ENCODE data around the gene ADAMTS2. TPM values are rescaled to one million over a fixed set of nuclear protein-coding genes. Genes with fewer than 3 reads are reported as not detected.
"Not testable (repeated sequence)": the region's sequence is repeated elsewhere in the genome, so short reads cannot be mapped to it uniquely, and the experiment has no call there.

The ADAMTS2 gene
- total RNA-seq, 4 donors from 2014 or later: 6.0 to 20.9 (median 13.5) TPM

GRCh38 chr5:179219661-179220620 lies 125.3 kb downstream of the ADAMTS2 start:
- H3K36me3 ChIP-seq: no peaks in the 10 kb centered on the region
- no peaks in the 10 kb centered on the region for H3K4me1 ChIP-seq
- H3K4me3 ChIP-seq: no peak overlapping the region
- intact Hi-C loops (cut with DNase I; ENCODE audit: low total_unique reads) (no loop called here), in situ Hi-C loops (cut with MboI; ENCODE audit: low pct_ligation_motif_present in 1 of 4, low pct_unique_long_range_greater_than_20kb in 1 of 4, low sequenced_read_pairs in 3 of 4) (no loop called here)
- no peak overlapping the region for H3K27ac ChIP-seq
- WGBS, 2 donors (ENCODE audit: low coverage in 1 of 2): 72% methylated on average over 30 of the region's 30 CpGs; no CpG with 5 or more reads in 1 of the 2 donors
- H3K27me3 ChIP-seq: no peaks in the 10 kb centered on the region
- H3K9me3 ChIP-seq: no peaks in the 10 kb centered on the region
- no peak for DNase-seq
- TF ChIP-seq POLR2A (IDR thresholded peaks at IDR 0.05) (no peak), CTCF (IDR thresholded peaks at IDR 0.05) (no peak), EP300 (IDR thresholded peaks at IDR 0.05; ENCODE audit: low read depth) (no peak), POLR2AphosphoS5 (IDR thresholded peaks at IDR 0.05) (no peak)

- DNase-seq: no peak
- Histone ChIP-seq H3K4me3 (no peak overlapping the region), H3K36me3 (no peaks in the 10 kb centered on the region), H3K27ac (no peak overlapping the region), H3K9me3 (no peaks in the 10 kb centered on the region), H3K4me1 (no peaks in the 10 kb centered on the region), H3K27me3 (no peaks in the 10 kb centered on the region)
- intact Hi-C loops (cut with DNase I; ENCODE audit: low total_unique reads) (no loop called here), in situ Hi-C loops (cut with MboI; ENCODE audit: low pct_ligation_motif_present in 1 of 4, low pct_unique_long_range_greater_than_20kb in 1 of 4, low sequenced_read_pairs in 3 of 4) (no loop called here)
- TF ChIP-seq CTCF (IDR thresholded peaks at IDR 0.05): no peak
- TF ChIP-seq POLR2A (IDR thresholded peaks at IDR 0.05): no peak
- TF ChIP-seq POLR2AphosphoS5 (IDR thresholded peaks at IDR 0.05): no peak
- no peak for TF ChIP-seq EP300 (IDR thresholded peaks at IDR 0.05; ENCODE audit: low read depth)
- 67% methylated on average over 4 of the region's 4 CpGs; no CpG with 5 or more reads in 1 of the 2 donors for whole genome bisulfite sequencing, 2 donors (ENCODE audit: low coverage in 1 of 2)
These were observed 126.3 kb downstream of the ADAMTS2 start for GRCh38 chr5:179218943-179219330.

DNA sequence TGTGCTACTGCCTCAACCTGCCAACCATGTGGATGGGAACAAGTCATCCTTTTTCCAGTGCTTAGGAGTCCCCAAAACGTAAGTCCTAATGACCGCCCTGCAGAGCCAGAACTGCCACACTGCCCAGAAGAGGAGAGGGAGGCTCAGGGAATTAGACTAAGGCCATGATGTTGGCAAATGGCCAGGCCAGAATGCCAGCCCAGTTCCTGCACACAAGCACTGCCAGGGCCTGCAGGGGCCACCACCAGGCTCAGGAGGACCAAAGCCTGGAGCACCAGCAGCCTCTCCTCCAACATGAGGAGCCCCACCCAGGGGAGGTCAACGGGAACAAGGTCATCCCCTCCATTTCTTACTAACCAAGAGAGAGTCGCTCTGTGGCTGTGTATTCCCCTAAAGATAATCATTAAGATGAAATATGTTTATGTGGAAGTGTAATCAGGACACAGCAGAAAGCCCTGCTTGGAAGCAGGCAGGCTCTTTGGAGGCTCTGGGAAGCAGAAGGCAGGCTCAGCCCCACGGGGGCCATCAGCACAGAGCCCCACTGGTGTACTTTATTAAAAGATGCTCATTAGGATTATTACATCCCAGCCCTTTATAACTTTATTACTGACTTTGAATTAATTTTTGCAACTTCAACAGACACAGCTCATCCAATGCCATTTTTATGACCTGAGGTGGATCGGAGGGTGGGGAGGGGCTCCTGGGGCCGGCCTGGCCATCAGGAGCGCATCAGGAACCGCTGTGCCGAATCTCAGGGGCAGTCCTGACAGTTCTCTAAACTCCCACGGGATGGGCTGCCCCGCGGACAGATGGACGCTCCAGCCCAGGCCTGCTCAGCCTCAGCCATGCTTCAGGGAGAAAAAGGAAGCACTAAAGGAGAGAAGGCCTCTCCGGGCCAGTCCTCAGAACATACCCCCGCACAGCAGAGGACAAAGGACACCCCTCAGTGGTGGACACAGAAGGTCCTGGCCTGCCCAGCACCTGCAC lies 127.0 kb downstream of the ADAMTS2 start:
- no peak for TF ChIP-seq EP300 (IDR thresholded peaks at IDR 0.05; ENCODE audit: low read depth)
- no peak for TF ChIP-seq CTCF (IDR thresholded peaks at IDR 0.05)
- no peak for TF ChIP-seq POLR2A (IDR thresholded peaks at IDR 0.05)
- TF ChIP-seq POLR2AphosphoS5 (IDR thresholded peaks at IDR 0.05): no peak
- Histone ChIP-seq H3K9me3 (no peaks in the 10 kb centered on the region), H3K27ac (no peak overlapping the region), H3K36me3 (no peaks in the 10 kb centered on the region), H3K4me3 (no peak overlapping the region), H3K27me3 (no peaks in the 10 kb centered on the region), H3K4me1 (no peaks in the 10 kb centered on the region)
- intact Hi-C loops (cut with DNase I; ENCODE audit: low total_unique reads): no loop called here
- in situ Hi-C loops (cut with MboI; ENCODE audit: low pct_ligation_motif_present in 1 of 4, low pct_unique_long_range_greater_than_20kb in 1 of 4, low sequenced_read_pairs in 3 of 4): no loop called here
- DNase-seq: no peak
- 58% methylated on average over 16 of the region's 16 CpGs; no CpG with 5 or more reads in 1 of the 2 donors for WGBS, 2 donors (ENCODE audit: low coverage in 1 of 2)

DNA sequence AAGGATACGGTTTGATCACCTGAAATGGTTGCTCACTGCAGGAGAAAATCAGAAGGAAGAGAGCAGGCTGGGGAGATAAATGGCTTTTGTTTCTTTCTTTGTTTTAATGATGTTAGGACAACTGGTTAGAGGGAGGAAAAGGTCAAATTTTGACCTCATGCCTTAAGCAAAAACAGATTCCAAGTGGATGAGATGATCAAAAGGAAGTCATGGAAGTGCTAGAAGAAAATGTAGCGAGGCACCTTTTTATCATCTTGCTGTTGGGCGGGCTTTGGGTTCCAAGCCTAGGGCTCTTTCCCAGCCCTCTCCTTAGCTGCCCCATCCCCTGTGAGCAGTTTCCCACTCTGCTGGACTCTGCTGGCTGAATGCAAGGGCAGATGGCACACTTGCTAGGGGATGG lies 127.9 kb downstream of the ADAMTS2 start:
- Histone ChIP-seq H3K4me1 (no peaks in the 10 kb centered on the region), H3K36me3 (no peaks in the 10 kb centered on the region), H3K4me3 (no peak overlapping the region), H3K27ac (no peak overlapping the region), H3K9me3 (no peaks in the 10 kb centered on the region), H3K27me3 (no peaks in the 10 kb centered on the region)
- WGBS, 2 donors (ENCODE audit: low coverage in 1 of 2): 64 to 82% methylated on average over 1 to 3 of the region's 3 CpGs
- intact Hi-C loops (cut with DNase I; ENCODE audit: low total_unique reads): no loop called here
- no peak for TF ChIP-seq EP300 (IDR thresholded peaks at IDR 0.05; ENCODE audit: low read depth)
- TF ChIP-seq CTCF (IDR thresholded peaks at IDR 0.05): no peak
- no peak for TF ChIP-seq POLR2A (IDR thresholded peaks at IDR 0.05)
- TF ChIP-seq POLR2AphosphoS5 (IDR thresholded peaks at IDR 0.05): no peak
- no peak for DNase-seq
- in situ Hi-C loops (cut with MboI; ENCODE audit: low pct_ligation_motif_present in 1 of 4, low pct_unique_long_range_greater_than_20kb in 1 of 4, low sequenced_read_pairs in 3 of 4): no loop called here

DNA sequence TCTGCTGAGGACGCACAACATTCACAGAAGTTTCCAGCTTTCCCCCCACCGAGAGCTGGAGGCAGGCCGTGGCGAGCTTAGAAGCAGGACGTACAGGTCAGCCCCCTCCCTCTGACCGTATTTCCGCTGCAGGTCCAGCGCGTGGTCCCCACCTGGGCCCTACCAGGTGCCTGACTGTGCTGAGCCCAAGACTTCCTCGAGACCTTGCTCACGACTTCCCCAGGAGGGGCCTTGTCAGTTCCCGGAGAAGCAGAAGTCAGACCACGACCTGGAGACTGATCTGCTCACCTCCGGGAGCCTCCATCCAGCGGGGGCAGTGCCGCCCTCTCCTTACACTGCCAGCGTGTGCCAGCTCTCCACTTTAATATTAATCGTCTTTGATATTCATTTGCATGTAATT lies 128.9 kb downstream of the ADAMTS2 start:
- H3K27ac ChIP-seq; H3K27me3 ChIP-seq; DNase-seq; in situ Hi-C loops (cut with MboI; ENCODE audit: low pct_ligation_motif_present in 1 of 4, low pct_unique_long_range_greater_than_20kb in 1 of 4, low sequenced_read_pairs in 3 of 4); intact Hi-C loops (cut with DNase I; ENCODE audit: low total_unique reads); H3K4me3 ChIP-seq; H3K36me3 ChIP-seq; H3K9me3 ChIP-seq; H3K4me1 ChIP-seq: not testable (repeated sequence)
- WGBS, 2 donors (ENCODE audit: low coverage in 1 of 2): 93 to 100% methylated on average over 1 to 18 of the region's 18 CpGs

Measured in transverse colon (tissue), 4 donors.